GM18868 (cell line): ENCODE data around the gene AP3S2.
A peak's percentile ranks its signal among the peaks of the same experiment; 100 is the strongest.
"Not testable (repeated sequence)": the region's sequence is repeated elsewhere in the genome, so short reads cannot be mapped to it uniquely, and the experiment has no call there.

Experiments
- ATAC-seq: cut with Tn5 transposase; IDR thresholded peaks from one replicate; pipeline ENCODE4 v1.9.1; 2021; ENCODE audit warnings: mild to moderate bottlenecking, moderate library complexity; ENCODE audit not compliant: unreplicated experiment

Gene AP3S2

GRCh38 chr15:89893696-89894447 lies at the start of gene AP3S2:
Gene AP3S2, minus strand, starts transcription at chr15:89893994. Its CDS starts 45 bp downstream, at chr15:89893949.
- ATAC-seq, result peak; percentile 89

- no peak for ATAC-seq
Observed at GRCh38 chr15:89939910-89940309, 46.1 kb upstream of the AP3S2 start.

- not testable (repeated sequence) for ATAC-seq
Observed at GRCh38 chr15:89939377-89939776, 45.6 kb upstream of the AP3S2 start.

DNA sequence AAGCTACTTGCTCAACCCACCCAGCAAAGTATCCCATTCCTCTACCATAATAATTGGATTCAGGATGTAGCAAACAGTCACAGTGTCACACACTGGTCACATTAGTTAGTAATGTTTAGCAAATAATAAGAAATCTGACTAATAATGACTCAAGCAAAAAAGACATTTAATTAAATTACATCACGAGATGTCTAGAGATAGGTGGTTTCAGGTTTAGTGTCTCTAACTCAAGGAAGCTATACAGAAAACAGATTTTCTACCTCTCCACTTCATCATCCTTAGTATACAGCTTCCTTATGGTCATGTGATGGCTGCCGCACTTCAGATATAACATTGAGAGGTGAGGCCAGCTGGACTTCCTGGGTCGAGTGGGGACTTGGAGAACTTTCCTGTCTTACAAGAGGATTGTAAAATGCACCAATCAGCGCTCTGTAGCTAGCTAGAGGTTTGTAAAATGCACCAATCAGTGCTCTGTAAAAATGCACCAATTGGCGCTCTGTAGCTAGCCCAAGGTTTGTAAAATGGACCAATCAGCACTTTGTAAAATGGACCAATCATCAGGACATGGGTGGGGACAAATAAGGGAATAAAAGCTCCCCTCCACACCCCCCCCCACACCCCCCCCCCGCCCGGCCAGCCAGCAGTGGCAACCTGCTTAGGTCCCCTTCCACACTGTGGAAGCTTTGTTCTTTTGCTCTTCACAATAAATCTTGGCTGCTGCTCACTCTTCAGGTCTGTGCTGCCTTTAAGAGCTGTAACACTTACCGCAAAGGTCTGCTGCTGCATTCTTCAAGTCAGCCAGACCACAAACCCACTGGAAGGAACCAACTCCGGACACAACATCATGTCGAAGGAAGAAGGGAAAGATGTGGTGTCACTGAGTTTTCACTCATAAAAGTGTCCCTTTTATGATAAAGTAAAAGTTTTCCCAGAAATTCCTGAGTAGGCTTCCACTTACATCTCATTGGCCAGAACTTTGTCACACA lies 43.9 kb upstream of the AP3S2 start:
- ATAC-seq, result no peak

GRCh38 chr15:89936786-89937265 lies 43.0 kb upstream of the AP3S2 start:
- ATAC-seq, result no peak

DNA sequence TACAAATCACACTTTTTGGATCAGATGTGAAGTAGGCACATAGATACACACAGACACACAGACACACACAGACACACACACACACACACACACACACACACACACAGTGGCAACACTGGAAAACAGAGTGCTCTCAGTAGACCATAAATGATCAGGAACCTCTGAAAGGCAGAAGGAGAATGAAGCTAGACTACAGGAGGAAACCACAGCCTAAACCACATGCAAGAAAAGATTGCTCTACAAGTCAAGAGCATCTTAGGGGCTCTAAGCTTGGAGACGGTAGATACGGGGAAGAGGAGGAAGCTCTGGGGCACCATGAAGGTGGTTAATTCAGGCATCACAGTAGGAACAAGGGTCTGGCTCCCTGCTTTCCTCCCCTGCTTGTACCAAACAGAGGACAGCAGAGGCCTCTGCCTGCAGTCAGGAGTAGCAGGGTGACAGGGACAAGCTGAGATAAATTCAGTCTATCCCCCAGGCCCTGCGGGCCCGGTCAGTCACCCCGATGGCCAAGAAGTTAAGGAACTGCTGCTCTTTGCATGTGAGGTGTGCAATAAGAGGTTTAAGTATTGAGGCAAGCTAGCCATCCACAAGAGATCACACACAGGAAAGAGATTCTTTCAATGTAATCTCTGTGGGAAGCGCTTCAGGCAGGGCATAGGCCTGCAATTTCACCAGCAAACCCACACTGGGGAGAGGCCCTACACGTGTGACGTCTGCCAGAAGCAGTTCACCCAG lies 42.4 kb upstream of the AP3S2 start:
- ATAC-seq, result no peak

DNA sequence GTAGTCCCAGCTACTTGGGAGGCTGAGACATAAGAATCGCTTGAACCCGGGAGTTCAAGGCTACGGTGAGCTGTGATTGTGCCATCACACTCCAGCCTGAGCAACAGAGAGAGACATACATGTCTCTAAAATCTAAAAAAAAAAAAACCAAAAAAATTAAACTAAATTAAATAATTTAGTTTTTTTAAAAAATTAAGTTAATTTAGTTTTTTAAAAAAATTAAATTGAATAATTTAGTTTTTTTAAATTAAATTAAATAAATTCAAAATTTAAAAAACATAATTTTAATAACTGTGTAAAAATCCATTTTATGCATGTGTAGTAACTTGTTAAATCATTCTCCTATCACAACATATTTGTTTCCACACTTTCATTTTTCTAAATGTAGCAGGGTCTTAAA lies 39.1 kb upstream of the AP3S2 start:
- no peak for ATAC-seq

- no peak for ATAC-seq
Observed at GRCh38 chr15:89928421-89928820, 34.6 kb upstream of the AP3S2 start.

GRCh38 chr15:89926158-89926557 lies 32.4 kb upstream of the AP3S2 start:
- no peak for ATAC-seq

DNA sequence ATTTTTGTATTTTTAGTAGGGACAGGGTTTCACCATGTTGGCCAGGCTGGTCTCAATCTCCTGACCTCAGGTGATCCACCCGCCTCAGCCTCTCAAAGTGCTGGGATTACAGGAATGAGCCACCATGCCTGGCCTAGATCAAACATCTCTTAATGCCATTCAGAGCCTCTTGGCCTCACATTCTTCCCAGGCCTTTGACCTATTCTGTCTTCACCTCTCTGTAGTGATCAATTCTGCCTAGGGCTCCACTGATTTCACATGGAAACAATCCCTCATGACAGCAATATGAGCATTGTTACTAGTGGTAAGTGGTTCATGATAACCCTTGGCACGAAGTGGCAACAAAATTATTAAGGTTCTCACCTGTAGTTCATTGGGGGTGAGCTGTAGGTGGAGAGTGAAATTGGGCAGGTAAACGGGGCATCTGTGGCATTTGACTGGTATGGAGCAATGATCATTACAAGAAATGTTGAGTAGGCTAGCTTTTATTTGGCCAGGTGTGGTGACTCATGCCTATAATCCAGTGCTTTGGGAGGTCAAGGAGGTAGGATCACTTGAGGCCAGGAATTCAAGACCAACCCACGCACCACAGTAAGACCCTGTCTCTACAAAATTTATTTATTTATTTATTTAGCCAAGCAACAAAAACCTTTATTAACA lies 23.8 kb upstream of the AP3S2 start:
- ATAC-seq, result no peak

- ATAC-seq, result no peak
Observed at GRCh38 chr15:89916660-89917059, 22.9 kb upstream of the AP3S2 start.

DNA sequence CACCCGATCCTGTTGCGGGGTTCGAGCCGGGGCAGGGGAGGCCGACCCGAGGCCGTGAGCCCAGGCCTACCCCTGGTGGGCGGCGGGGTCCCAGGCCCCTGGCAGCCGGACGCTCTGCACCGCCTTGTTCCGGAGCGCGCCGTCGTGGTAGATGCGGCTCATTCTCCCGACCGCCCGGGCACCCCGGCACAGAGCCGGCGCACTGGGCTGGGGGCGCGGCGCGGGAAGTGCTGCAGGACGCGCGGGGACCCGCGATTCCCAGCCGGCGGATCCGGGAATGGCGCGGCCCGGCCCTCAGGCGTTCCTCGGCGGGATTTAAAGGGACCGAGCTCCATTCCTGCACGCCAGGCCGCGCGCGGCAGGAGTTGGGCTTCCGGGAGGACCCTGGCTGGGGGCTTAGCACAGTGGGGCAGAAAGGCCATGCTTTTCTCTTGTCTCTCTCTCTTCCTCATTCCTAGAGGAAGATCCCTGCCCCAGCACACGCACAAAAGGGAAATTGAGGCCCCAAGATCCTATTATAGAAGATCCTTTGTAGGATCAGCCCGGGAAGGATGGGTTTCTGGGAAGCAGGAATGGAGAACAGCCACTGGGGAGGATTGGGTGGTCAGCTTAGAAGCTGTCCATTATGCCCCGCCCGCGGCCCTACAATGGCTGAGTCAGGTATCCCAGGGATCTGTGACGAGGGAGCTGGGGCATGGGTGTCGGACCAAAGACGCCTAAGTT lies 19.0 kb upstream of the AP3S2 start, which contains the start of gene ARPIN:
TSS of gene ARPIN (minus strand) at position 279 of the 723 bp plus-strand sequence. CDS start at position 162, 117 bp downstream.
- no peak for ATAC-seq

DNA sequence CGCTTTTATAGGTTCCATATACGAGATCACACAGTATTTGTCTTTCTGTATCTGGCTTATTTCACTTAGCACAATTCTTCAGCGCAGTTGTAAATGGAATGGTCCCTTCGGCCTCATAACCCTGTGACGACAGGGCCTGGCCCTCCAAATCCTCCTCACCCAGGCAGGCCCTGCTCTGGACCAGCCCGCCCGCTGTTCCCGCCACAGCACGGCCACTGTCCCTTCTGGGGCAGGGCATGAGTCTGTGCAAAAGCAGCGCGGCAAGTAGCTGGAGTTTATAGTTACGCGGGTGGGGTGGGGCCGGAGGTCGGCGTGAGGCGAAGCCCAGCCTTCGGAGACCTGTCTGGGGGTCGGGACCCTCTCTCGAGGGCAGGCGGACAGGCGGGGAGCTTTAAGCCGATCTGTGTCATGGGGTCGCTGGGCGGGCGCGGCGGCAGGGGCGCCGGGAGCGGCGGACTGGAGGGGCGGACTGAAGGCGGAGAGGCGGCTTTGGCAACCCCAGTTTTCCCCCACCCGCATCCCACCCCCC lies 18.4 kb upstream of the AP3S2 start:
- ATAC-seq, result no peak

GRCh38 chr15:89910891-89911626 lies 17.3 kb upstream of the AP3S2 start:
- ATAC-seq, result no peak

- no peak for ATAC-seq
Observed at GRCh38 chr15:89909611-89910010, 15.8 kb upstream of the AP3S2 start.

GRCh38 chr15:89908226-89908625 lies 14.4 kb upstream of the AP3S2 start:
- ATAC-seq, result no peak

DNA sequence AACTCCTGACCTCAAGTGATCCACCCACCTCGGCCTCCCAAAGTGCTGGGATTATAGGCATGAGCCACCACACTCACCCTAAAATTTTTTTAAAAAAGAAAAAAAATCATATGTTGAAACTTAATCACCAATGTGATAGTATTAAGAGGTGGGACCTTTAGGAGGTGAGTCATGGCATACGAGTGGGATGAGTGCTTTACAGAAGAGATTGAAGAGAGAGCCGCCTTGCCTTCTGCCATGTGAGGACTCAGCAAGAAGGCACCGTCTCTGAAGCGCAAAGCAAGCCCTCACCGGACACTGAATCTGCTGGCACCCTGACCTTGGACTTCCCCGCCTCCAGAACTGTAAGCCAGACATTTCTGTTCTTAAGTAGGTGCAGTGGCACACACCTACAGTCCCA lies 13.5 kb upstream of the AP3S2 start:
- no peak for ATAC-seq

DNA sequence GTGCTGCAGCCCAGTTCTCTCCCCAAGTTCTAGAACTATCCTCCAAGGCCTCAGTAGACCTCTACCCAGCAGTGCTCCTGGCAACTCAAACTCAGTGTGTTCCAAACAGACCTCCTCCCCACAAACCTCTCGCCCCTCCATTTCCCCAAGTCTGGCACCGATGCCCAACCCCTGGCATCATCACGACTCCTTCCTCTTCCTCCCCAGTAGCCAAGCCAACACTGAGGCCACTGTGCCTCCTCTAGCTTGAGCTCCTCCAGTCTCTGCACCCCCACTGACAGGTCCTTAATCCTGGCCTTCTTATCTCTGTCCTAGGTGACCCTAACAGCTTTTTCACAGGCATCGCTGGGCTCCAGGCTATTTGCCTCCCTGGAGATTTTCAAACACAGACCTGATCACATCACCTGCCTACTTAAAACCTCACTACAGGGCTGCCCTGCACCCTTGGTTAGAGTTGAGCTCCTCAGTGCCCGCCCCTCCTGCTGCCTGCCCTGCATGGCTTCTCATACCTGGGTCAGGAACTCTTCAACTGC lies 12.1 kb upstream of the AP3S2 start:
- no peak for ATAC-seq
